Measurements from ENCODE around the gene ZBTB40. TPM values are rescaled to one million over a fixed set of nuclear protein-coding genes. Genes with fewer than 3 reads are reported as not detected.

The ZBTB40 gene, protein sequence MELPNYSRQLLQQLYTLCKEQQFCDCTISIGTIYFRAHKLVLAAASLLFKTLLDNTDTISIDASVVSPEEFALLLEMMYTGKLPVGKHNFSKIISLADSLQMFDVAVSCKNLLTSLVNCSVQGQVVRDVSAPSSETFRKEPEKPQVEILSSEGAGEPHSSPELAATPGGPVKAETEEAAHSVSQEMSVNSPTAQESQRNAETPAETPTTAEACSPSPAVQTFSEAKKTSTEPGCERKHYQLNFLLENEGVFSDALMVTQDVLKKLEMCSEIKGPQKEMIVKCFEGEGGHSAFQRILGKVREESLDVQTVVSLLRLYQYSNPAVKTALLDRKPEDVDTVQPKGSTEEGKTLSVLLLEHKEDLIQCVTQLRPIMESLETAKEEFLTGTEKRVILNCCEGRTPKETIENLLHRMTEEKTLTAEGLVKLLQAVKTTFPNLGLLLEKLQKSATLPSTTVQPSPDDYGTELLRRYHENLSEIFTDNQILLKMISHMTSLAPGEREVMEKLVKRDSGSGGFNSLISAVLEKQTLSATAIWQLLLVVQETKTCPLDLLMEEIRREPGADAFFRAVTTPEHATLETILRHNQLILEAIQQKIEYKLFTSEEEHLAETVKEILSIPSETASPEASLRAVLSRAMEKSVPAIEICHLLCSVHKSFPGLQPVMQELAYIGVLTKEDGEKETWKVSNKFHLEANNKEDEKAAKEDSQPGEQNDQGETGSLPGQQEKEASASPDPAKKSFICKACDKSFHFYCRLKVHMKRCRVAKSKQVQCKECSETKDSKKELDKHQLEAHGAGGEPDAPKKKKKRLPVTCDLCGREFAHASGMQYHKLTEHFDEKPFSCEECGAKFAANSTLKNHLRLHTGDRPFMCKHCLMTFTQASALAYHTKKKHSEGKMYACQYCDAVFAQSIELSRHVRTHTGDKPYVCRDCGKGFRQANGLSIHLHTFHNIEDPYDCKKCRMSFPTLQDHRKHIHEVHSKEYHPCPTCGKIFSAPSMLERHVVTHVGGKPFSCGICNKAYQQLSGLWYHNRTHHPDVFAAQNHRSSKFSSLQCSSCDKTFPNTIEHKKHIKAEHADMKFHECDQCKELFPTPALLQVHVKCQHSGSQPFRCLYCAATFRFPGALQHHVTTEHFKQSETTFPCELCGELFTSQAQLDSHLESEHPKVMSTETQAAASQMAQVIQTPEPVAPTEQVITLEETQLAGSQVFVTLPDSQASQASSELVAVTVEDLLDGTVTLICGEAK
- 10 to 100 TPM; 12.2 to 19.6 (median 15.4) TPM for total RNA-seq

GRCh38 chr1:22451702-22452480, at the start of gene ZBTB40:
Gene ZBTB40, plus strand, starts transcription at chr1:22451851. Its CDS starts 38,098 bp downstream, at chr1:22489949.
- TF ChIP-seq CTCF (IDR thresholded peaks at IDR 0.05; ENCODE audit: low read depth), result no peak

GRCh38 chr1:22402356-22403053, 49.1 kb upstream of the ZBTB40 start:
- no peak for TF ChIP-seq CTCF (IDR thresholded peaks at IDR 0.05; ENCODE audit: low read depth)

- no peak for TF ChIP-seq CTCF (IDR thresholded peaks at IDR 0.05; ENCODE audit: low read depth)
These were observed 47.2 kb upstream of the ZBTB40 start for GRCh38 chr1:22404486-22404885.

GRCh38 chr1:22406722-22407495, 44.7 kb upstream of the ZBTB40 start:
- TF ChIP-seq CTCF (IDR thresholded peaks at IDR 0.05; ENCODE audit: low read depth), result no peak

- no peak for TF ChIP-seq CTCF (IDR thresholded peaks at IDR 0.05; ENCODE audit: low read depth)
These were observed 43.4 kb upstream of the ZBTB40 start for GRCh38 chr1:22408230-22408629.

DNA sequence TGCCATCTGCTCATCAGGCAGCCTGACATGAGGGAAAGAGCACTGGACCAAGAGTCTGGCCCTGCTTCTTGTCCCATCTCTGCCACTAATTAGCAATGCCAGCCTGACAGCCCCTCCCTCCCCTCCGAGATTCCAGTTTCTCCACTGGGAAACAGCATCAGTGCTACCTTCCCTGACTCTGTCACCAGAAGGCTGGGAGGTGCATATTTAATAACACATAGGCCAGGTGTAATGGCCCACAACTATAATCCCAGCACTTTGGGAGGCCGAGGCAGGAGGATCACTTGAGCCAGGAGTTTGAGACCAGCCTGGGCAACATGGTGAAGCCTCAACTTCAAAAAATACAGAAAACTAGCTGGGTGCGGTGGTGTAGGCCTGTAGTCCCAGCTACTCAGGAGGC, 41.2 kb upstream of the ZBTB40 start:
- TF ChIP-seq CTCF (IDR thresholded peaks at IDR 0.05; ENCODE audit: low read depth), result no peak

Data from subcutaneous adipose tissue (tissue), 4 donors.